HEK293 (cell line): ENCODE results near the gene SLC5A4.

Experiments
- CTCF ChIP-seq: fragments of 450-650 bp; formaldehyde crosslinking; IDR thresholded peaks from 2 replicates; pipeline ENCODE4 v1.5.1; 2016; ENCODE audit warnings: missing biosample characterization, missing genetic modification characterization
- FEZF1 ChIP-seq: fragments of 450-650 bp; formaldehyde crosslinking; IDR thresholded peaks from 2 replicates; pipeline ENCODE4 v1.5.1; 2016; ENCODE audit warnings: missing biosample characterization, missing genetic modification characterization
- KLF16 ChIP-seq: fragments of 450-650 bp; formaldehyde crosslinking; IDR thresholded peaks from 2 replicates; pipeline ENCODE4 v1.5.1; 2017; ENCODE audit warnings: missing biosample characterization, missing genetic modification characterization
- KLF9 ChIP-seq: fragments of 450-650 bp; formaldehyde crosslinking; IDR thresholded peaks from 2 replicates; pipeline ENCODE4 v1.5.1; 2016; ENCODE audit warnings: missing biosample characterization, missing genetic modification characterization, low read depth
- OVOL3 ChIP-seq: fragments of 450-650 bp; formaldehyde crosslinking; IDR thresholded peaks from 2 replicates; pipeline ENCODE4 v1.5.1; 2016; ENCODE audit warnings: missing biosample characterization, missing genetic modification characterization
- SP3 ChIP-seq: fragments of 450-650 bp; formaldehyde crosslinking; IDR thresholded peaks from 2 replicates; pipeline ENCODE4 v1.5.1; 2016; ENCODE audit warnings: missing biosample characterization, missing genetic modification characterization
- ZBTB11 ChIP-seq: fragments of 450-650 bp; formaldehyde crosslinking; conservative IDR thresholded peaks from 2 replicates; pipeline ENCODE4 v1.5.1; 2016; ENCODE audit warnings: low read depth, missing biosample characterization, missing genetic modification characterization
- ZBTB21 ChIP-seq: fragments of 450-650 bp; formaldehyde crosslinking; IDR thresholded peaks from 2 replicates; pipeline ENCODE4 v1.5.1; 2017; ENCODE audit warnings: missing biosample characterization, missing genetic modification characterization
- ZBTB48 ChIP-seq: fragments of 450-650 bp; formaldehyde crosslinking; IDR thresholded peaks from 2 replicates; pipeline ENCODE4 v1.5.1; 2016; ENCODE audit warnings: missing biosample characterization, missing genetic modification characterization
- ZBTB8A ChIP-seq: fragments of 450-650 bp; formaldehyde crosslinking; IDR thresholded peaks from 2 replicates; pipeline ENCODE4 v1.5.1; 2016; ENCODE audit warnings: missing biosample characterization, missing genetic modification characterization
- ZFP69B ChIP-seq: fragments of 450-650 bp; formaldehyde crosslinking; IDR thresholded peaks from 2 replicates; pipeline ENCODE4 v1.5.1; 2016; ENCODE audit warnings: missing biosample characterization, missing genetic modification characterization
- ZIC2 ChIP-seq: fragments of 450-650 bp; formaldehyde crosslinking; IDR thresholded peaks from 2 replicates; pipeline ENCODE4 v1.5.1; 2016; ENCODE audit warnings: missing biosample characterization, missing genetic modification characterization
- ZNF112 ChIP-seq: fragments of 450-650 bp; formaldehyde crosslinking; IDR thresholded peaks from 2 replicates; pipeline ENCODE4 v1.5.0; 2017; ENCODE audit warnings: missing biosample characterization, missing genetic modification characterization
- ZNF23 ChIP-seq: fragments of 450-650 bp; formaldehyde crosslinking; IDR thresholded peaks from 2 replicates; pipeline ENCODE4 v1.5.1; 2016; ENCODE audit warnings: missing biosample characterization, missing genetic modification characterization, borderline replicate concordance
- ZNF24 ChIP-seq: fragments of 450-650 bp; formaldehyde crosslinking; IDR thresholded peaks from 2 replicates; pipeline ENCODE4 v1.5.1; 2016; ENCODE audit warnings: missing biosample characterization, missing genetic modification characterization
- ZNF280D ChIP-seq: fragments of 450-650 bp; formaldehyde crosslinking; IDR thresholded peaks from 2 replicates; pipeline ENCODE4 v1.5.1; 2016; ENCODE audit warnings: missing biosample characterization, missing genetic modification characterization
- ZNF341 ChIP-seq: fragments of 450-650 bp; formaldehyde crosslinking; IDR thresholded peaks from 2 replicates; pipeline ENCODE4; 2016; ENCODE audit warnings: low read depth, missing biosample characterization, missing genetic modification characterization
- ZNF366 ChIP-seq: fragments of 450-650 bp; formaldehyde crosslinking; conservative IDR thresholded peaks from 2 replicates; pipeline ENCODE4 v1.5.1; 2016; ENCODE audit warnings: missing biosample characterization, missing genetic modification characterization
- ZNF513 ChIP-seq: fragments of 450-650 bp; IDR thresholded peaks from 2 replicates; pipeline ENCODE4 v1.5.1; 2018; ENCODE audit warnings: missing biosample characterization, missing genetic modification characterization
- ZNF521 ChIP-seq: fragments of 450-650 bp; formaldehyde crosslinking; IDR thresholded peaks from 2 replicates; pipeline ENCODE4 v1.5.1; 2017; ENCODE audit warnings: missing biosample characterization, mild to moderate bottlenecking, missing genetic modification characterization
- ZNF558 ChIP-seq: fragments of 450-650 bp; formaldehyde crosslinking; IDR thresholded peaks from 2 replicates; pipeline ENCODE4 v1.5.1; 2016; ENCODE audit warnings: missing biosample characterization, missing genetic modification characterization
- ZNF561 ChIP-seq: fragments of 450-650 bp; IDR thresholded peaks from 2 replicates; pipeline ENCODE4 v1.5.1; 2018; ENCODE audit warnings: missing biosample characterization, missing genetic modification characterization, borderline replicate concordance
- ZNF654 ChIP-seq: fragments of 450-650 bp; formaldehyde crosslinking; IDR thresholded peaks from 2 replicates; pipeline ENCODE4 v1.5.1; 2016; ENCODE audit warnings: low read depth, missing biosample characterization, missing genetic modification characterization
- ZNF677 ChIP-seq: fragments of 450-650 bp; IDR thresholded peaks from 2 replicates; pipeline ENCODE4 v1.5.0; 2018; ENCODE audit warnings: missing biosample characterization, mild to moderate bottlenecking, missing genetic modification characterization, moderate library complexity
- TF ChIP-seq, protein P1 (sequence below): fragments of 450-650 bp; formaldehyde crosslinking; IDR thresholded peaks from 2 replicates; pipeline ENCODE4 v1.5.1; 2016; ENCODE audit warnings: missing biosample characterization, missing genetic modification characterization
- TF ChIP-seq, protein P2 (sequence below): fragments of 450-650 bp; formaldehyde crosslinking; IDR thresholded peaks from 2 replicates; pipeline ENCODE4 v1.5.1; 2016; ENCODE audit warnings: missing biosample characterization, missing genetic modification characterization

Gene SLC5A4

DNA sequence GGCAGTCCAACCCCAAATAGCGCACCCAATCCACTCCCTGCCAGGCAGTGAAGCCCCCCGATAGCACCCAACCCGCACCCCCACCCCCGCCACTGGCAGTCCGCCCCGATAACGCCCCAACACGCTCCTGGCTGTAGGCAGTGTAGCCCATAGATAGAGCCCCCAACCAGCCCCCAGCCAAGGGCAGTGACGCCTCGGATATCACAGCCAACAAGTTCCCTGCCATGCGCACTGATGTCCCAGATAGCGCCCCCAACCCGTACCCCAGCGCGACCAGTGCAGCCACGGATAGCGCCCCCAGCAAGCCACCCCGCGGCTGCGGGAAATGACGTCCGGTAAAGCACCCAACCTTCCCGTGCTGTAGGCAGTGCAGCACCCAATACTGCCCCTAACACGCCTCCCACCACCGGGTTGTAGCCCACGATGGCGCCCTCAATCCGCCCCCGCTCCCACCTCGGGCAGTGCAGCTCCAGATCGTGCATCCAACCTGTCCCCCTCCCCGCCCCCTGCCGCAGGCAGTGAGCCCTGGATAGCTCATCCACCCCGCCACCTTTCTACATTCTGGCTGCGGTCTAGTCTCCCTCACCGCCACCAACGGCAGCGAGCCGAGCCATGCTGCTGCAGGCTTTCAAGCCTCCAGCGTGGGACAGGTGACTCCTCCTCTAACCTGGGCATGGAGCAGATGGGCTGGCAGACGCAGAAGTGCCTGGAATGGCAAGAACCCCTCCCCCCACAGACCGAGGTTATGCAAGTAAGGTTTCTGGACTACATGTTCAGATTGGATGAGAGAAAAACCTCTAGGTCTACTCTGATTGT is 50.9 kb downstream of the SLC5A4 start (continued):
- TF ChIP-seq ZNF280D (tag by site-specific recombination) (no peak), ZNF24 (no peak), ZNF23 (tag by site-specific recombination) (no peak), ZBTB8A (tag by site-specific recombination) (peak; percentile 56), SP3 (peak; percentile 31; the same call in 1 of the 2 replicates), OVOL3 (tag by site-specific recombination) (no peak), ZNF513 (tag by site-specific recombination) (no peak), ZNF654 (tag by site-specific recombination) (no peak), ZNF561 (tag by site-specific recombination) (no peak), KLF16 (peak; percentile 63; the same call in 1 of the 2 replicates), ZNF366 (tag by site-specific recombination) (no peak), FEZF1 (tag by site-specific recombination) (no peak), ZNF677 (tag by site-specific recombination) (no peak), ZNF521 (no peak), ZBTB11 (tag by site-specific recombination) (peak; percentile 94), CTCF (tag by site-specific recombination) (peak; percentile 85), ZNF341 (tag by site-specific recombination) (peak; percentile 91), ZBTB48 (tag by site-specific recombination) (peak; percentile 51; the same call in 1 of the 2 replicates), ZNF112 (tag by site-specific recombination) (no peak), ZNF558 (tag by site-specific recombination) (no peak), ZIC2 (tag by site-specific recombination) (no peak), ZFP69B (tag by site-specific recombination) (no peak), ZBTB21 (tag by site-specific recombination) (no peak), KLF9 (tag by site-specific recombination) (peak; percentile 26)
- TF ChIP-seq, protein P1, sequence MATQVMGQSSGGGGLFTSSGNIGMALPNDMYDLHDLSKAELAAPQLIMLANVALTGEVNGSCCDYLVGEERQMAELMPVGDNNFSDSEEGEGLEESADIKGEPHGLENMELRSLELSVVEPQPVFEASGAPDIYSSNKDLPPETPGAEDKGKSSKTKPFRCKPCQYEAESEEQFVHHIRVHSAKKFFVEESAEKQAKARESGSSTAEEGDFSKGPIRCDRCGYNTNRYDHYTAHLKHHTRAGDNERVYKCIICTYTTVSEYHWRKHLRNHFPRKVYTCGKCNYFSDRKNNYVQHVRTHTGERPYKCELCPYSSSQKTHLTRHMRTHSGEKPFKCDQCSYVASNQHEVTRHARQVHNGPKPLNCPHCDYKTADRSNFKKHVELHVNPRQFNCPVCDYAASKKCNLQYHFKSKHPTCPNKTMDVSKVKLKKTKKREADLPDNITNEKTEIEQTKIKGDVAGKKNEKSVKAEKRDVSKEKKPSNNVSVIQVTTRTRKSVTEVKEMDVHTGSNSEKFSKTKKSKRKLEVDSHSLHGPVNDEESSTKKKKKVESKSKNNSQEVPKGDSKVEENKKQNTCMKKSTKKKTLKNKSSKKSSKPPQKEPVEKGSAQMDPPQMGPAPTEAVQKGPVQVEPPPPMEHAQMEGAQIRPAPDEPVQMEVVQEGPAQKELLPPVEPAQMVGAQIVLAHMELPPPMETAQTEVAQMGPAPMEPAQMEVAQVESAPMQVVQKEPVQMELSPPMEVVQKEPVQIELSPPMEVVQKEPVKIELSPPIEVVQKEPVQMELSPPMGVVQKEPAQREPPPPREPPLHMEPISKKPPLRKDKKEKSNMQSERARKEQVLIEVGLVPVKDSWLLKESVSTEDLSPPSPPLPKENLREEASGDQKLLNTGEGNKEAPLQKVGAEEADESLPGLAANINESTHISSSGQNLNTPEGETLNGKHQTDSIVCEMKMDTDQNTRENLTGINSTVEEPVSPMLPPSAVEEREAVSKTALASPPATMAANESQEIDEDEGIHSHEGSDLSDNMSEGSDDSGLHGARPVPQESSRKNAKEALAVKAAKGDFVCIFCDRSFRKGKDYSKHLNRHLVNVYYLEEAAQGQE: no peak
- TF ChIP-seq, protein P2, sequence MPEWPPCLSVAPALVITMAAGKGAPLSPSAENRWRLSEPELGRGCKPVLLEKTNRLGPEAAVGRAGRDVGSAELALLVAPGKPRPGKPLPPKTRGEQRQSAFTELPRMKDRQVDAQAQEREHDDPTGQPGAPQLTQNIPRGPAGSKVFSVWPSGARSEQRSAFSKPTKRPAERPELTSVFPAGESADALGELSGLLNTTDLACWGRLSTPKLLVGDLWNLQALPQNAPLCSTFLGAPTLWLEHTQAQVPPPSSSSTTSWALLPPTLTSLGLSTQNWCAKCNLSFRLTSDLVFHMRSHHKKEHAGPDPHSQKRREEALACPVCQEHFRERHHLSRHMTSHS (tag by site-specific recombination): no peak
